ENCODE data around the gene MXRA7. TPM values are rescaled to one million over a fixed set of nuclear protein-coding genes. Genes with fewer than 3 reads are reported as not detected.
"Not testable (repeated sequence)": the region's sequence is repeated elsewhere in the genome, so short reads cannot be mapped to it uniquely, and the experiment has no call there.

The MXRA7 gene
- total and polyA plus RNA-seq, 9 donors: 107 to 759 (median 187) TPM

DNA sequence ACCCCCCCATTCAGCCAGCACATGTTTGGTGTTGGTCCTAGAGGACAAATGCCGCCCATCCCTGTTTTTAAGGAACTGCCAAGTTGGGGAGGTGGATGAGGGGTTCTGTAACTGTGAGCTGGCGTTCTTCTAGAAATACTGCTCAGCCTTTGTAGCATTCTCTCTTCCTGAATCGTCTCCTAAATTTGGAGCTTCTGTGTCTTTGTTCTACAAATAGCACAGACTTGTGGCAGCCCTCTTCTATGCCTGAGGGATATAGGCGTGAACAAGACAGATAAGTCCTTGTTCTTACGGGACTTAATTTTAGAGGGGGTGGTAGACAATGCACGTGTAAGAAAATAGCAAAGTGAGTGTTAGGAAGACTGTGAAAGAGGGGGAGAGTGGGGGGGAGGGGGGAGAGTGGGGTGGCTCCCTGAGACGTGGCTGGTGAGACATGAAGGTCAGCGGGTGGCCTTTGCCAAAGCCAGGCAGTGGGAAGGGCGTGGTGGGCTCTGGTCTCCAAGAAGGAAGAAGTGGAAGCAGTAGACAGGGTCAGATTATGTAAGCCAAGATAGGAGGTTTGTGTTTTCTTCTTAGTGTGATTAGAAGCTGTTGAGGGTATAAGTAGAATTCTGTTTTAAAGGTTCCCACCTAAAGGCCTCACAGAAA lies 37.1 kb upstream of the MXRA7 start:
- no peaks in the 10 kb centered on the region for H3K9me3 ChIP-seq
- no peak for TF ChIP-seq POLR2A (IDR thresholded peaks at IDR 0.05)
- TF ChIP-seq, protein P1, sequence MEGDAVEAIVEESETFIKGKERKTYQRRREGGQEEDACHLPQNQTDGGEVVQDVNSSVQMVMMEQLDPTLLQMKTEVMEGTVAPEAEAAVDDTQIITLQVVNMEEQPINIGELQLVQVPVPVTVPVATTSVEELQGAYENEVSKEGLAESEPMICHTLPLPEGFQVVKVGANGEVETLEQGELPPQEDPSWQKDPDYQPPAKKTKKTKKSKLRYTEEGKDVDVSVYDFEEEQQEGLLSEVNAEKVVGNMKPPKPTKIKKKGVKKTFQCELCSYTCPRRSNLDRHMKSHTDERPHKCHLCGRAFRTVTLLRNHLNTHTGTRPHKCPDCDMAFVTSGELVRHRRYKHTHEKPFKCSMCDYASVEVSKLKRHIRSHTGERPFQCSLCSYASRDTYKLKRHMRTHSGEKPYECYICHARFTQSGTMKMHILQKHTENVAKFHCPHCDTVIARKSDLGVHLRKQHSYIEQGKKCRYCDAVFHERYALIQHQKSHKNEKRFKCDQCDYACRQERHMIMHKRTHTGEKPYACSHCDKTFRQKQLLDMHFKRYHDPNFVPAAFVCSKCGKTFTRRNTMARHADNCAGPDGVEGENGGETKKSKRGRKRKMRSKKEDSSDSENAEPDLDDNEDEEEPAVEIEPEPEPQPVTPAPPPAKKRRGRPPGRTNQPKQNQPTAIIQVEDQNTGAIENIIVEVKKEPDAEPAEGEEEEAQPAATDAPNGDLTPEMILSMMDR (IDR thresholded peaks at IDR 0.05): no peak
- no peak for TF ChIP-seq EP300 (IDR thresholded peaks at IDR 0.05)
- H3K4me1 ChIP-seq (ENCODE audit: insufficient read depth): no peaks in the 10 kb centered on the region
- no peak for DNase-seq
- intact Hi-C loops (cut with DNase I): loop anchor here in 1 of 4 donors (10.0 kb wide), 1 partner anchor 1657 kb away; no protein-coding TSS in a partner anchor
- H3K27ac ChIP-seq: no peak overlapping the region
- no peaks in the 10 kb centered on the region for H3K36me3 ChIP-seq
- H3K4me3 ChIP-seq: no peak overlapping the region
- no peaks in the 10 kb centered on the region for H3K27me3 ChIP-seq
- WGBS, 3 donors: 84 to 87% (median 84%) methylated on average over 9 of the region's 9 CpGs

DNA sequence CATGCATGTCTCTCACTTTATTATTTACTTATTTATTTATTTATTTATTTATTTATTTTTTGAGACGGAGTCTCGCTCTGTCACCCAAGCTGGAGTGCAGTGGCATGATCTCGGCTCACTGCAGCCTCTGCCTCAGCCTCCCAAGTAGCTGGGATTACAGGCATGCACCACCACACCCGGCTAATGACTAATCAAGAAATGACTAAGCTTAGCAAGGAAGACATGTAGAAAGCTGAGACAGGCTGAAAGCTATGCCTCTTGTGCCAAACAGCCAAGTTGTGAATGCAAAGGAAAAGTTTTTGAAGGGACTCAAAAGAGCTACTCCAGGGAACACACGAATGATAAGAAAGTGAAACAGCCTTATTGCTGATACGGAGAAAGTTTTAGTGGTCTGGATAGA lies 35.0 kb upstream of the MXRA7 start:
- H3K36me3 ChIP-seq; H3K27me3 ChIP-seq; H3K4me3 ChIP-seq; H3K9me3 ChIP-seq; DNase-seq; H3K27ac ChIP-seq; H3K4me1 ChIP-seq (ENCODE audit: insufficient read depth): not testable (repeated sequence)
- WGBS, 3 donors: 97 to 98% (median 97%) methylated on average over 6 of the region's 6 CpGs
- intact Hi-C loops (cut with DNase I): loop anchor here in 1 of 4 donors (10.0 kb wide), 1 partner anchor 1659 kb away; no protein-coding TSS in a partner anchor

DNA sequence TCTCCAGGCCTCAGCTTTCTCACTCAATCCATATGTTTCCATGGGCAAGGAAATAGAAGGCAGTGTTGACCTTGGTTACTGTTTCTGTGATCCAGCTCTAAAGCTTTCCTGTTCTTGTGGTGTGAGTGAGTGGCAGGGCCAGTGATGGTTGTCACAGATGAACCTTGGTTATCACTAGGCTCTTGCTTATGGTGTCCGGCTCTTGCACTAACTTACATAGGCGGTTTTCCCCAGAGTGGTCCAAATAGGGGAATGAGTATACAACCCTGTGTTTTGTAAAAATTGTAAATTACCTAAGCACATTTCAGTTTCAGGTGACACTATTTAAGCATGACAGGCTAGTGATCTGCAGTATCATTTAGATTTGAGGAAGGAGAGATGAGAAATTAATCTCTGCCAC lies 34.0 kb upstream of the MXRA7 start:
- intact Hi-C loops (cut with DNase I): loop anchor here in 1 of 4 donors (10.0 kb wide), 1 partner anchor 1660 kb away; no protein-coding TSS in a partner anchor
- no peaks in the 10 kb centered on the region for H3K36me3 ChIP-seq
- H3K9me3 ChIP-seq: no peaks in the 10 kb centered on the region

DNA sequence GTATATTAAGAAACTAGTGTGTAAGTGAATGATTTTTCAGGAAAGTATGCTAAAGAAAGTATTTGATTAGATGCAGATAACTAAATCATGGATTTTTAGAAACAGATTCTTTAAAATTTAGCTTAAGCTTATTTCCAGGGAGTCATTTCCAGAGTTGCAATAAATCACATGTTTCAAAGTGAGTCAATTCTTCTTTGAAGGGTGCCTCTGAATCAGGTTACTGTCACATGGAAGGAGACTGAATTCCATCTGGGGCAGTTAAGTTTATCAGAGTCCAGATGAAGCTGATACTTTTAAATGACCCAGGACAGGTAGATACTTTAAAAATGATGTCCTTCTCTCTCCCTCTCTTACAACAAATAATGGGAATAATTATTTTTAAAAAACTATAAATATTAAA lies 32.2 kb upstream of the MXRA7 start:
- no peaks in the 10 kb centered on the region for H3K27me3 ChIP-seq
- no peaks in the 10 kb centered on the region for H3K4me1 ChIP-seq (ENCODE audit: insufficient read depth)
- H3K27ac ChIP-seq: no peak overlapping the region
- no peaks in the 10 kb centered on the region for H3K36me3 ChIP-seq
- no peaks in the 10 kb centered on the region for H3K9me3 ChIP-seq
- no peak for DNase-seq
- intact Hi-C loops (cut with DNase I): loop anchor here in 1 of 4 donors (10.0 kb wide), 1 partner anchor 1662 kb away; no protein-coding TSS in a partner anchor
- TF ChIP-seq POLR2A (IDR thresholded peaks at IDR 0.05) (no peak), EP300 (IDR thresholded peaks at IDR 0.05) (no peak)
- TF ChIP-seq, protein P1 (IDR thresholded peaks at IDR 0.05): no peak
- no peak overlapping the region for H3K4me3 ChIP-seq

More for the DNA sequence above, 34.0 kb upstream of the MXRA7 start:
- Histone ChIP-seq H3K4me1 (ENCODE audit: insufficient read depth) (no peaks in the 10 kb centered on the region), H3K4me3 (no peak overlapping the region), H3K27ac (no peak overlapping the region), H3K27me3 (no peaks in the 10 kb centered on the region)
- TF ChIP-seq EP300 (IDR thresholded peaks at IDR 0.05) (no peak), POLR2A (IDR thresholded peaks at IDR 0.05) (no peak)
- TF ChIP-seq, protein P1 (IDR thresholded peaks at IDR 0.05): no peak
- DNase-seq: no peak
- WGBS, 3 donors: 66 to 100% (median 96%) methylated on average over 2 of the region's 2 CpGs
